Measurements from ENCODE around the gene TAOK1. TPM values are rescaled to one million over a fixed set of nuclear protein-coding genes. Genes with fewer than 3 reads are reported as not detected.
"Not testable (repeated sequence)": the region's sequence is repeated elsewhere in the genome, so short reads cannot be mapped to it uniquely, and the experiment has no call there.

TAOK1 gene
- total RNA-seq, 1 donor from 2014 or later = 64.8 TPM

- intact Hi-C loops (cut with DNase I) = no loop called here
- DNase-seq (ENCODE audit: low spot score) = no peak
Measured at GRCh38 chr17:29510953-29511352, 120.8 kb downstream of the TAOK1 start.

- intact Hi-C loops (cut with DNase I) = no loop called here
- DNase-seq (ENCODE audit: low spot score) = no peak
Measured at GRCh38 chr17:29514792-29515191, 124.6 kb downstream of the TAOK1 start.

GRCh38 chr17:29518359-29518758 lies 128.2 kb downstream of the TAOK1 start:
- intact Hi-C loops (cut with DNase I) = no loop called here
- DNase-seq (ENCODE audit: low spot score) = no peak

GRCh38 chr17:29524692-29525091 lies 134.5 kb downstream of the TAOK1 start:
- DNase-seq (ENCODE audit: low spot score) = no peak
- intact Hi-C loops (cut with DNase I) = no loop called here

- DNase-seq (ENCODE audit: low spot score) = no peak
Measured at GRCh38 chr17:29526322-29526721, 136.2 kb downstream of the TAOK1 start.

GRCh38 chr17:29533976-29534375 lies 143.8 kb downstream of the TAOK1 start:
- intact Hi-C loops (cut with DNase I) = no loop called here
- DNase-seq (ENCODE audit: low spot score) = no peak

More at GRCh38 chr17:29526322-29526721, 136.2 kb downstream of the TAOK1 start:
- intact Hi-C loops (cut with DNase I) = no loop called here

- intact Hi-C loops (cut with DNase I) = no loop called here
- no peak for DNase-seq (ENCODE audit: low spot score)
Measured at GRCh38 chr17:29544066-29544465, 153.9 kb downstream of the TAOK1 start.

GRCh38 chr17:29546085-29546484 lies 155.9 kb downstream of the TAOK1 start:
- DNase-seq (ENCODE audit: low spot score) = no peak
- intact Hi-C loops (cut with DNase I) = no loop called here

GRCh38 chr17:29546830-29547229 lies 156.7 kb downstream of the TAOK1 start:
- intact Hi-C loops (cut with DNase I) = no loop called here
- DNase-seq (ENCODE audit: low spot score) = no peak

GRCh38 chr17:29549177-29549923 lies 159.2 kb downstream of the TAOK1 start:
- intact Hi-C loops (cut with DNase I) = no loop called here
- DNase-seq (ENCODE audit: low spot score) = no peak

GRCh38 chr17:29555840-29556239 lies 165.7 kb downstream of the TAOK1 start:
- DNase-seq (ENCODE audit: low spot score) = no peak
- intact Hi-C loops (cut with DNase I) = no loop called here

GRCh38 chr17:29557085-29557738 lies 167.0 kb downstream of the TAOK1 start:
- no peak for DNase-seq (ENCODE audit: low spot score)
- intact Hi-C loops (cut with DNase I) = no loop called here

GRCh38 chr17:29557739-29558116 lies 167.6 kb downstream of the TAOK1 start:
- DNase-seq (ENCODE audit: low spot score) = no peak
- intact Hi-C loops (cut with DNase I) = no loop called here

GRCh38 chr17:29558139-29558538 lies 168.0 kb downstream of the TAOK1 start:
- intact Hi-C loops (cut with DNase I); DNase-seq (ENCODE audit: low spot score): not testable (repeated sequence)

GRCh38 chr17:29559640-29560039 lies 169.5 kb downstream of the TAOK1 start:
- intact Hi-C loops (cut with DNase I) = loop anchor here (10.0 kb wide), 1 partner anchor 165 kb away; the partner anchor contains the start of gene TAOK1
- DNase-seq (ENCODE audit: low spot score) = no peak

GRCh38 chr17:29560316-29560715 lies 170.2 kb downstream of the TAOK1 start:
- DNase-seq (ENCODE audit: low spot score) = no peak
- intact Hi-C loops (cut with DNase I) = loop anchor here (10.0 kb wide), 1 partner anchor 166 kb away; the partner anchor contains the start of gene TAOK1

- intact Hi-C loops (cut with DNase I) = loop anchor here (10.0 kb wide), 1 partner anchor 167 kb away; the partner anchor contains the start of gene TAOK1
- DNase-seq (ENCODE audit: low spot score) = no peak
Measured at GRCh38 chr17:29561554-29562517, 171.7 kb downstream of the TAOK1 start.

GRCh38 chr17:29562615-29563014 lies 172.5 kb downstream of the TAOK1 start:
- intact Hi-C loops (cut with DNase I) = loop anchor here (10.0 kb wide), 1 partner anchor 168 kb away; the partner anchor contains the start of gene TAOK1
- DNase-seq (ENCODE audit: low spot score) = no peak

GRCh38 chr17:29563816-29564215 lies 173.7 kb downstream of the TAOK1 start:
- intact Hi-C loops (cut with DNase I) = loop anchor here (10.0 kb wide), 1 partner anchor 169 kb away; the partner anchor contains the start of gene TAOK1
- no peak for DNase-seq (ENCODE audit: low spot score)

Data from cardiac septum (tissue), 1 donor.